Neural progenitor cell (in vitro differentiated cells): ENCODE results near the gene OCIAD2. TPM values are rescaled to one million over a fixed set of nuclear protein-coding genes. Genes with fewer than 3 reads are reported as not detected.

ENCODE experiments used
- DNase-seq: peaks from one replicate; pipeline ENCODE4 v3.0.0-alpha.2; 2016; ENCODE audit warnings: low spot score
- H2AFZ ChIP-seq: fragments of 200-600 bp; sonication (generic); replicated peaks from 2 replicates; pipeline ENCODE4 v1.6.1; 2016; ENCODE audit warnings: antibody characterized with exemption
- H3F3A ChIP-seq: fragments of 200-600 bp; sonication (generic); 2 replicates; pipeline ENCODE4 v1.6.1; 2016; ENCODE audit warnings: antibody characterized with exemption, low read depth
- H3K27ac ChIP-seq: fragments of 200-600 bp; sonication (generic); 2 replicates; pipeline ENCODE4 v1.5.1; 2016; ENCODE audit warnings: mild to moderate bottlenecking
- H3K27me3 ChIP-seq: fragments of 200-600 bp; sonication (generic); 2 replicates; pipeline ENCODE4 v1.6.1; 2016; ENCODE audit warnings: mild to moderate bottlenecking, moderate library complexity
- H3K36me3 ChIP-seq: fragments of 200-600 bp; sonication (generic); 2 replicates; pipeline ENCODE4 v1.5.1; 2016
- H3K4me1 ChIP-seq: fragments of 200-600 bp; sonication (generic); 2 replicates; pipeline ENCODE4 v1.6.1; 2016; ENCODE audit warnings: mixed run types
- H3K4me2 ChIP-seq: fragments of 200-600 bp; sonication (generic); 2 replicates; pipeline ENCODE4 v1.6.1; 2016
- H3K4me3 ChIP-seq: fragments of 200-600 bp; sonication (generic); 2 replicates; pipeline ENCODE4 v1.5.1; 2016
- H3K79me2 ChIP-seq: fragments of 200-600 bp; sonication (generic); 2 replicates; pipeline ENCODE4 v1.6.1; 2016; ENCODE audit warnings: low read depth
- H3K9ac ChIP-seq: fragments of 200-600 bp; sonication (generic); 2 replicates; pipeline ENCODE4 v1.6.1; 2016
- H3K9me3 ChIP-seq: fragments of 200-600 bp; sonication (generic); 2 replicates; pipeline ENCODE4 v1.5.1; 2016; ENCODE audit warnings: low read depth
- H4K20me1 ChIP-seq: fragments of 200-600 bp; sonication (generic); 2 replicates; pipeline ENCODE4 v1.6.1; 2016; ENCODE audit warnings: low read depth
- H3K27ac Mint-ChIP-seq: 3 replicates; pipeline ENCODE4 v1.8.0; 2021; ENCODE audit warnings: mixed read lengths
- H3K27me3 Mint-ChIP-seq: 2 replicates; pipeline ENCODE4 v1.8.0; 2022; ENCODE audit warnings: low read depth, mild to moderate bottlenecking, inconsistent platforms, moderate library complexity, mixed read lengths; ENCODE audit not compliant: insufficient read depth
- H3K36me3 Mint-ChIP-seq: 3 replicates; pipeline ENCODE4 v1.8.0; 2021; ENCODE audit warnings: mixed read lengths
- H3K4me1 Mint-ChIP-seq: 3 replicates; pipeline ENCODE4 v1.8.0; 2021; ENCODE audit warnings: mixed read lengths
- H3K4me3 Mint-ChIP-seq: 3 replicates; pipeline ENCODE4 v1.8.0; 2021; ENCODE audit warnings: mild to moderate bottlenecking, moderate library complexity, mixed read lengths
- H3K9me3 Mint-ChIP-seq: 3 replicates; pipeline ENCODE4 v1.8.0; 2020; ENCODE audit warnings: mixed read lengths
- EZH2 ChIP-seq: fragments of 200-600 bp; sonication (generic); IDR thresholded peaks from 2 replicates; pipeline ENCODE4 v1.6.1; 2017; ENCODE audit warnings: antibody characterized with exemption, mild to moderate bottlenecking, moderate library complexity
- EZH2phosphoT487 ChIP-seq: fragments of 200-600 bp; sonication (generic); IDR thresholded peaks from 2 replicates; pipeline ENCODE4 v1.6.1; 2017; ENCODE audit warnings: antibody characterized with exemption
- total RNA-seq: library from RNA; depleted of rRNA; stranded (reverse); fragments of >200 nt; gene quantifications from 2 replicates; pipeline ENCODE4 v1.2.3, GENCODE V29; 2015; ENCODE audit warnings: low replicate concordance
- TF ChIP-seq, protein P1 (sequence below): fragments of 200-600 bp; sonication (generic); IDR thresholded peaks from 2 replicates; pipeline ENCODE4 v1.5.1; 2017; ENCODE audit warnings: antibody characterized with exemption, mild to moderate bottlenecking

Gene OCIAD2
- total RNA-seq, 1 donor from 2014 or later = 28.8 TPM

DNA sequence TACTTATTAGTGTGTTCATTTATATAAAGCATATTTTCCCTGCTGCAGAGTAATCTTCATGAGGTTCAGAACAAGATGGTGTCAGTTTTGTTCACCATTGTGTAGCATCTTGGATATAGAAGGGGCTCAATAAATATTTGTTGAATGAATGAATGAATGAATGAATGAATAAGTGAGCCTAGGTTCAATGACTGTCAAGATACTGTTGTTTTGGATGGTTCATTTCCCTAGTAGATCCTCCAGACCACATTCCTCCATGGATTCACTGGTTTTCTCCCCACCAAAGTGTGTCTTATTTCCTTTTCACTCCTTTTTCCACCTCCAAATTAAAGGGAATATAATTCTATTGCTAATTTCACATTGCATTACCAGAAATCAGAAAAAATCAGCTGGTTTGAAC is 2.1 kb upstream of the OCIAD2 start:
- H3K9me3 Mint-ChIP-seq = no peaks in the 10 kb centered on the region

DNA sequence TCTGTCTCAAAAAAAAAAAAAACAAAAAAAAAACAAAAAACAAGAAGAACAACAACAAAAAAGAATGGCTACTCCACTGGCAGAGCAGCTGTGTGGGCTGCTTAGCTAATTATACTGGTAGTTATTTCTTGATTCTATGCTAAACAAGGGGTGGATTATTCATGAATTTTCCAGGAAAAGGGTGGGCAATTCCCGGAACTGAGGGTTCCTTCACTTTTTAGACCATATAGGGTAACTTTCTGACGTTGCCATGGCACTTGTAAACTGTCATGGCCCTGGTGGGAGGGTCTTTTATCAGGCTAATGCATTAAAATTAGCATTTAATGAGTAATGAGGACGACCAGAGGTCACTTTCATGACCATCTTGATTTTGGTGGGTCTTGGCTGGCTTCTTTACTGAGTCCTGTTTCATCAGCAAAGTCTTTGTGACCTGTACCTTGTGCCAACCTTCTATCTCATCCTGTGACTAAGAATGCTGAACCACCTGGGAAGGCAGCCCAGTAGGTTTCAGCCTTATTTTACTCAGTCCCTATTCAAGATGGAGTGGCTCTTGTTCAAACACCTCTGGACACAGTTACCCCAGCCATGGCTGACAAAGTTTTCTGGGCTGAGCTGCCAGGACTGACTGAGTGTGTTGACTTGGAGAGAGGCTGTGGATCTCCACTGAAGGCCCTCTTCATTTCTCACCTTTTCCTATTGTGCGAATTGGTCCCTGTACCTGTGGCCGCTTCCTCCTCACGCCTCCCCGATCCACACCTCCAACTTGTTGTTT is 1.3 kb upstream of the OCIAD2 start:
- Mint-ChIP-seq H3K4me3 (no peak overlapping the region), H3K36me3 (no peaks in the 10 kb centered on the region), H3K4me1 (peaks cover 13% of the 10 kb centered on the region), H3K9me3 (no peaks in the 10 kb centered on the region), H3K27me3 (peaks cover 7% of the 10 kb centered on the region), H3K27ac (no peak overlapping the region)
- Histone ChIP-seq H3K36me3 (no peaks in the 10 kb centered on the region), H3K4me3 (no peak overlapping the region), H3K4me2 (no peak overlapping the region), H3K9ac (no peak overlapping the region), H3K27ac (no peak overlapping the region), H3K4me1 (no peaks in the 10 kb centered on the region), H3K79me2 (peaks cover 13% of the 10 kb centered on the region), H2AFZ (no peak overlapping the region), H3K9me3 (no peaks in the 10 kb centered on the region), H4K20me1 (no peaks in the 10 kb centered on the region), H3K27me3 (no peaks in the 10 kb centered on the region), H3F3A (no peaks in the 10 kb centered on the region)
- DNase-seq = no peak
- TF ChIP-seq, protein P1, sequence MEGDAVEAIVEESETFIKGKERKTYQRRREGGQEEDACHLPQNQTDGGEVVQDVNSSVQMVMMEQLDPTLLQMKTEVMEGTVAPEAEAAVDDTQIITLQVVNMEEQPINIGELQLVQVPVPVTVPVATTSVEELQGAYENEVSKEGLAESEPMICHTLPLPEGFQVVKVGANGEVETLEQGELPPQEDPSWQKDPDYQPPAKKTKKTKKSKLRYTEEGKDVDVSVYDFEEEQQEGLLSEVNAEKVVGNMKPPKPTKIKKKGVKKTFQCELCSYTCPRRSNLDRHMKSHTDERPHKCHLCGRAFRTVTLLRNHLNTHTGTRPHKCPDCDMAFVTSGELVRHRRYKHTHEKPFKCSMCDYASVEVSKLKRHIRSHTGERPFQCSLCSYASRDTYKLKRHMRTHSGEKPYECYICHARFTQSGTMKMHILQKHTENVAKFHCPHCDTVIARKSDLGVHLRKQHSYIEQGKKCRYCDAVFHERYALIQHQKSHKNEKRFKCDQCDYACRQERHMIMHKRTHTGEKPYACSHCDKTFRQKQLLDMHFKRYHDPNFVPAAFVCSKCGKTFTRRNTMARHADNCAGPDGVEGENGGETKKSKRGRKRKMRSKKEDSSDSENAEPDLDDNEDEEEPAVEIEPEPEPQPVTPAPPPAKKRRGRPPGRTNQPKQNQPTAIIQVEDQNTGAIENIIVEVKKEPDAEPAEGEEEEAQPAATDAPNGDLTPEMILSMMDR = no peak
- TF ChIP-seq EZH2phosphoT487 (no peak), EZH2 (no peak)

More for the DNA sequence above, 2.1 kb upstream of the OCIAD2 start:
- Histone ChIP-seq H3F3A (no peaks in the 10 kb centered on the region), H3K79me2 (peaks cover 13% of the 10 kb centered on the region), H3K36me3 (no peaks in the 10 kb centered on the region), H4K20me1 (no peaks in the 10 kb centered on the region), H3K27me3 (no peaks in the 10 kb centered on the region), H3K4me1 (no peaks in the 10 kb centered on the region), H3K9me3 (no peaks in the 10 kb centered on the region), H3K4me2 (no peak overlapping the region), H3K27ac (no peak overlapping the region), H2AFZ (no peak overlapping the region), H3K9ac (no peak overlapping the region), H3K4me3 (no peak overlapping the region)
- no peak overlapping the region for H3K4me3 Mint-ChIP-seq
- H3K36me3 Mint-ChIP-seq = no peaks in the 10 kb centered on the region
- no peak overlapping the region for H3K27ac Mint-ChIP-seq
- TF ChIP-seq EZH2 (no peak), EZH2phosphoT487 (no peak)
- TF ChIP-seq, protein P1 = no peak
- H3K4me1 Mint-ChIP-seq = peaks cover 13% of the 10 kb centered on the region
- peaks cover 7% of the 10 kb centered on the region for H3K27me3 Mint-ChIP-seq
- DNase-seq = no peak

DNA sequence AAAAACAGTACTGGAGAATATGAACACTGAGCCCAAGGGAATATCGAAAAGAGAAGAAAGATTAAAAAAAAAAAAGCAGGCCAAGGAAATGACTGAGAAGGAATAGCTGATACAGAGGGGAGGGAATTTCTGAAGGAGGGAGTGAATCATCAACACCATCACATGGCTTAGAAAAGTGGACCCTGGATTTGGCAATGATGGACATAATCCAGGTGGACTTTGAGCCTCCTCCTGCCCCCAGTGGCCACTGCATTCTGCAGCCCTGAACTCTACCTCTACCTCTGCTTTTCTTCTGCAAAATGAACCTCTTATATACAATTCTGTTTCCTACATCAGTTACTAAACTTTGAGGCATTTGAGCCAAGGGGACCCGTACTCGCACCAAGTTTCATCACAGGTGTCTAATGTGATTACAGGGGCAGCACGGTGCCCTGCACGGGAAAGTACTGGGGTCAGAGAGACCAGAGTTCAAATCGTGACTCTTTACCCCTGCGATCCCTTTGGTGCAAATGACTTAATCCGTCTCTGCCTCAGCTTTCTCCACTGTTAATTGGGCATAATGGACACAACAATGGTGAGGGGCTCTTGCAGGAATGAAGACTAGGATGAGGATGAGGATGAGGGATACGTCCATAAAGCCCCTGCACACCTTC is 1.1 kb downstream of the OCIAD2 start:
- H3K9ac ChIP-seq = no peak overlapping the region
- H3K27ac Mint-ChIP-seq = no peak overlapping the region
- peaks cover 4% of the 10 kb centered on the region for H3K27me3 Mint-ChIP-seq

More for the DNA sequence above, 1.1 kb downstream of the OCIAD2 start:
- H3F3A ChIP-seq = no peaks in the 10 kb centered on the region
- TF ChIP-seq EZH2phosphoT487 (no peak), EZH2 (no peak)
- TF ChIP-seq, protein P1 = no peak
- no peak overlapping the region for H3K27ac ChIP-seq
- H3K36me3 ChIP-seq = no peaks in the 10 kb centered on the region
- H4K20me1 ChIP-seq = no peaks in the 10 kb centered on the region
- H3K9me3 Mint-ChIP-seq = no peaks in the 10 kb centered on the region
- peak overlapping the region; percentile 76 for H3K4me3 ChIP-seq
- peak overlapping the region; percentile 80 for H2AFZ ChIP-seq
- H3K4me2 ChIP-seq = peak overlapping the region; percentile 98
- H3K4me1 ChIP-seq = no peaks in the 10 kb centered on the region
- peaks cover 13% of the 10 kb centered on the region for H3K79me2 ChIP-seq
- no peaks in the 10 kb centered on the region for H3K36me3 Mint-ChIP-seq
- no peak for DNase-seq
- peak overlapping the region; percentile 71 for H3K4me3 Mint-ChIP-seq
- H3K9me3 ChIP-seq = no peaks in the 10 kb centered on the region
- H3K4me1 Mint-ChIP-seq = peaks cover 13% of the 10 kb centered on the region
- H3K27me3 ChIP-seq = no peaks in the 10 kb centered on the region
